H1 (cell line): ENCODE data around the gene MYLK. TPM values are rescaled to one million over a fixed set of nuclear protein-coding genes. Genes with fewer than 3 reads are reported as not detected.

Source experiments
- CTCF ChIA-PET: fragments of 300-600 bp; sonication (Branson Sonifier 250); formaldehyde crosslinking; loops from one replicate; lab custom pipeline; 2021; ENCODE audit not compliant: partially characterized antibody; lab: Charles Lee
- POLR2A ChIA-PET: fragments of 300-600 bp; sonication (Branson Sonifier 250); formaldehyde crosslinking; loops from one replicate; lab custom pipeline; 2021; ENCODE audit warnings: inconsistent platforms; ENCODE audit not compliant: partially characterized antibody; lab: Charles Lee
- DNase-seq, 2 experiments: peaks; one replicate each; pipeline versions ENCODE4 v3.0.0 to v3.0.0-alpha.2; 2010 to 2022; ENCODE audit warnings: low spot score in 2 of 2, low read depth in 1 of 2, mixed read lengths in 1 of 2
- FAIRE-seq: peaks from 2 replicates; lab custom pipeline; 2011; peaks lifted over from hg19 to GRCh38; lab: Jason Lieb, UNC
- H2AFZ ChIP-seq: 2 replicates; pipeline ENCODE4 v1.8.1; 2012; ENCODE audit warnings: low read length, inconsistent platforms
- H2AK5ac ChIP-seq: 2 replicates; pipeline ENCODE4 v1.6.1; 2013; ENCODE audit warnings: low read depth, low read length
- H2BK120ac ChIP-seq: replicated peaks from 2 replicates; pipeline ENCODE3; 2013; ENCODE audit warnings: low read depth, low read length, inconsistent platforms
- H2BK12ac ChIP-seq: 2 replicates; pipeline ENCODE4 v1.6.1; 2013; ENCODE audit warnings: low read depth, low read length
- H2BK15ac ChIP-seq: 2 replicates; pipeline ENCODE4 v1.6.1; 2013; ENCODE audit warnings: low read length
- H2BK20ac ChIP-seq: 2 replicates; pipeline ENCODE4 v1.6.1; 2013; ENCODE audit warnings: low read length
- H2BK5ac ChIP-seq: 2 replicates; pipeline ENCODE4 v1.6.1; 2013; ENCODE audit warnings: low read depth, low read length
- H3K14ac ChIP-seq: 2 replicates; pipeline ENCODE4 v1.6.1; 2013; ENCODE audit warnings: inconsistent platforms; ENCODE audit not compliant: insufficient read length
- H3K18ac ChIP-seq: 2 replicates; pipeline ENCODE4 v1.6.1; 2013; ENCODE audit warnings: low read length; ENCODE audit errors: extremely low read depth
- H3K23ac ChIP-seq: 2 replicates; pipeline ENCODE4 v1.6.1; 2013; ENCODE audit warnings: inconsistent platforms; ENCODE audit not compliant: insufficient read length
- H3K23me2 ChIP-seq: 2 replicates; pipeline ENCODE4 v1.6.1; 2013; ENCODE audit warnings: low read depth, low read length
- H3K27ac ChIP-seq: 2 replicates; pipeline ENCODE4 v1.6.1; 2011; ENCODE audit warnings: low read depth, low read length, inconsistent platforms
- H3K27me3 ChIP-seq, 4 experiments: replicated peaks in 1 of 4; 1 replicate in 1 of 4; 2 replicates in 3 of 4; pipeline versions ENCODE4 v1.6.1 to v1.8.1; 2011 to 2013; ENCODE audit warnings: low read length in 3 of 4, mild to moderate bottlenecking in 3 of 4, inconsistent platforms in 2 of 4, mixed read lengths in 2 of 4, moderate library complexity in 1 of 4; ENCODE audit not compliant: control insufficient read depth in 3 of 4, insufficient read depth in 3 of 4; ENCODE audit errors: extremely low read depth in 1 of 4
- H3K36me3 ChIP-seq, 4 experiments: 2 replicates each; pipeline versions ENCODE4 v1.6.1 to v1.8.1; 2011 to 2013; ENCODE audit warnings: mild to moderate bottlenecking in 4 of 4, low read length in 3 of 4, moderate library complexity in 2 of 4, control low read depth in 1 of 4, inconsistent platforms in 1 of 4; ENCODE audit not compliant: insufficient read depth in 4 of 4, control insufficient read depth in 2 of 4
- H3K4ac ChIP-seq: replicated peaks from 2 replicates; pipeline ENCODE3; 2013; ENCODE audit warnings: low read length, low read depth, mixed read lengths, inconsistent platforms; ENCODE audit not compliant: insufficient read length
- H3K4me1 ChIP-seq, 4 experiments: replicated peaks in 1 of 4; 1 replicate in 1 of 4; 2 replicates in 3 of 4; pipeline versions ENCODE4 v1.6.1 to v1.8.1; 2011 to 2013; ENCODE audit warnings: low read length in 3 of 4, inconsistent platforms in 2 of 4, mixed read lengths in 1 of 4; ENCODE audit not compliant: insufficient read depth in 4 of 4, control insufficient read depth in 3 of 4
- H3K4me2 ChIP-seq, 2 experiments: 2 replicates each; pipeline versions ENCODE4 v1.6.1 to v1.8.1; 2011 to 2013; ENCODE audit warnings: low read depth in 2 of 2, low read length in 2 of 2, control low read depth in 1 of 2, inconsistent platforms in 1 of 2, mild to moderate bottlenecking in 1 of 2; ENCODE audit not compliant: insufficient read depth in 1 of 2
- H3K4me3 ChIP-seq, 4 experiments: fragments of 200-600, 300-600 bp in 1 of 4; sonication (generic), shearing (Covaris generic), sonication (Bioruptor Twin) in 1 of 4; 2 replicates each; pipeline versions ENCODE4 v1.5.1 to v1.8.1; 2011 to 2016; ENCODE audit warnings: low read length in 4 of 4, low read depth in 3 of 4, control low read depth in 2 of 4, inconsistent platforms in 2 of 4, mild to moderate bottlenecking in 2 of 4, mixed read lengths in 1 of 4, moderate library complexity in 1 of 4; ENCODE audit not compliant: insufficient read depth in 2 of 4; ENCODE audit errors: extremely low read depth in 1 of 4
- H3K56ac ChIP-seq: replicated peaks from 2 replicates; pipeline ENCODE3; 2013; ENCODE audit warnings: low read depth, mild to moderate bottlenecking, mixed read lengths, low read length, inconsistent platforms; ENCODE audit not compliant: insufficient read length
- H3K79me1 ChIP-seq: 2 replicates; pipeline ENCODE4 v1.6.1; 2013; ENCODE audit warnings: low read depth, low read length, control low read depth
- H3K79me2 ChIP-seq, 2 experiments: 2 replicates each; pipeline versions ENCODE4 v1.6.1 to v1.8.1; 2012 to 2013; ENCODE audit warnings: low read length in 2 of 2, mild to moderate bottlenecking in 2 of 2, inconsistent platforms in 1 of 2; ENCODE audit not compliant: insufficient read depth in 2 of 2, control insufficient read depth in 1 of 2
- H3K9ac ChIP-seq, 4 experiments: replicated peaks in 1 of 4; 1 replicate in 1 of 4; 2 replicates in 3 of 4; pipeline versions ENCODE4 v1.6.1 to v1.8.1; 2011 to 2013; ENCODE audit warnings: low read depth in 3 of 4, low read length in 3 of 4, control low read depth in 2 of 4, mild to moderate bottlenecking in 2 of 4, moderate library complexity in 2 of 4, inconsistent platforms in 1 of 4; ENCODE audit errors: extremely low read depth in 1 of 4
- H3K9me3 ChIP-seq, 2 experiments: 2 replicates each; pipeline versions ENCODE4 v1.6.1 to v1.8.1; 2012 to 2013; ENCODE audit warnings: mild to moderate bottlenecking in 2 of 2, moderate library complexity in 2 of 2, control low read depth in 1 of 2, inconsistent platforms in 1 of 2, low read depth in 1 of 2, low read length in 1 of 2, mixed read lengths in 1 of 2; ENCODE audit not compliant: insufficient read depth in 2 of 2
- H4K20me1 ChIP-seq, 2 experiments: replicated peaks in 1 of 2; 2 replicates each; pipeline versions ENCODE3 to v1.8.1; 2011 to 2013; ENCODE audit warnings: inconsistent platforms in 2 of 2, low read length in 2 of 2, mild to moderate bottlenecking in 1 of 2; ENCODE audit not compliant: insufficient read depth in 2 of 2, control insufficient read depth in 1 of 2
- H4K5ac ChIP-seq: 2 replicates; pipeline ENCODE4 v1.6.1; 2013; ENCODE audit warnings: low read length, low read depth, mixed read lengths, inconsistent platforms; ENCODE audit not compliant: insufficient read length
- H4K8ac ChIP-seq: 2 replicates; pipeline ENCODE4 v1.8.0; 2013; ENCODE audit warnings: mild to moderate bottlenecking, moderate library complexity, low read length, inconsistent platforms; ENCODE audit not compliant: insufficient read depth; ENCODE audit errors: extremely low read depth
- H4K91ac ChIP-seq: replicated peaks from 2 replicates; pipeline ENCODE3; 2013; ENCODE audit warnings: low read length, mixed read lengths, inconsistent platforms; ENCODE audit not compliant: insufficient read length
- BRCA1 ChIP-seq: IDR thresholded peaks from 2 replicates; pipeline ENCODE4 v1.6.1; 2012; ENCODE audit warnings: low read depth, low read length, improper control_type of control experiment
- FOSL1 ChIP-seq: IDR thresholded peaks from 2 replicates; pipeline ENCODE4 v1.6.1; 2011; ENCODE audit warnings: mild to moderate bottlenecking, low read depth, low read length, moderate library complexity; ENCODE audit not compliant: insufficient read depth
- MAX ChIP-seq: IDR thresholded peaks from 2 replicates; pipeline ENCODE4 v1.6.1; 2012; ENCODE audit warnings: inconsistent platforms
- RFX5 ChIP-seq: IDR thresholded peaks from 2 replicates; pipeline ENCODE4 v1.6.1; 2011; ENCODE audit warnings: low read depth, low read length, improper control_type of control experiment, borderline replicate concordance
- RNF2 ChIP-seq: fragments of 200-900, 300-1000 bp; sonication (generic); IDR thresholded peaks from 2 replicates; pipeline ENCODE4 v1.7.1; 2016; ENCODE audit warnings: borderline replicate concordance, low read depth, mild to moderate bottlenecking, antibody characterized with exemption, low read length; ENCODE audit not compliant: poor library complexity, severe bottlenecking; ENCODE audit errors: missing control alignments
- WGBS, 2 experiments: shearing (Covaris generic) in 1 of 2; methylation state at CpG; one replicate each; pipeline versions ENCODE4 v1.1.6 to v1.1.7; 2013 to 2015; ENCODE audit warnings: low lambda C conversion rate in 2 of 2, mixed read lengths in 2 of 2, inconsistent platforms in 1 of 2, low coverage in 1 of 2, missing lambda C conversion rate in 1 of 2; ENCODE audit not compliant: insufficient replicate concordance in 2 of 2, insufficient coverage in 1 of 2, insufficient read length in 1 of 2; ENCODE audit errors: extremely low coverage in 1 of 2, missing lambda C conversion rate in 1 of 2; 5-methylcytosine and 5-hydroxymethylcytosine counted together
- polyA plus RNA-seq, 7 experiments: library from polyadenylated mRNA; depleted of rRNA in 3 of 7; stranded (reverse) in 5 of 7; unstranded in 2 of 7; fragments of >200 nt in 5 of 7; fragments of 200-250 nt in 2 of 7; gene quantifications; 1 replicate in 5 of 7; 2 replicates in 1 of 7; 4 replicates in 1 of 7; pipeline versions ENCODE4 v1.2.1 to v1.2.3, GENCODE V29; 2011 to 2013; ENCODE audit warnings: missing spikeins in 2 of 7, mixed read lengths in 2 of 7
- total RNA-seq: library from RNA; stranded (reverse); fragmentation: NEBNext Ultra II Directional; extraction: Animal tissue kit (Norgen Biotek cat#: 25700); gene quantifications from 2 replicates; pipeline ENCODE4 v1.2.1, GENCODE V29; 2021
- TF ChIP-seq, protein P1 (sequence below): IDR thresholded peaks from 2 replicates; pipeline ENCODE4 v1.6.1; 2011; ENCODE audit warnings: low read length, improper control_type of control experiment
- TF ChIP-seq, protein P2 (sequence below): IDR thresholded peaks from 2 replicates; pipeline ENCODE4 v1.6.1; 2012; ENCODE audit warnings: inconsistent platforms

Gene MYLK
- total and polyA plus RNA-seq, 2 of the 8 experiments (the other 6 are each of a cell fraction or from before 2014, with no cell fraction given), result 11.6 to 21.3 TPM

GRCh38 chr3:123793425-123793824 is 90.7 kb downstream of the MYLK start:
- FAIRE-seq, result no peak
- Histone ChIP-seq H2AK5ac (no peak overlapping the region), H2BK20ac (no peak overlapping the region), H3K27me3 (no peaks in the 10 kb centered on the region), H2AFZ (no peak overlapping the region), H3K4me1 (peaks cover 0 to 3% (median 0%) of the 10 kb centered on the region in 4 experiments; a peak in 1 of 7 replicates), H2BK5ac (no peak overlapping the region), H3K4me2 (no peak overlapping the region), H4K8ac (no peak overlapping the region), H3K18ac (no peak overlapping the region), H2BK120ac (no peak overlapping the region), H3K36me3 (peaks cover 0 to 2% (median 0%) of the 10 kb centered on the region in 4 experiments; a peak in 2 of 8 replicates), H3K4me3 (no peak overlapping the region), H3K79me2 (no peaks in the 10 kb centered on the region), H3K14ac (no peak overlapping the region), H3K23ac (no peak overlapping the region), H4K5ac (no peak overlapping the region), H4K20me1 (no peaks in the 10 kb centered on the region), H3K23me2 (no peaks in the 10 kb centered on the region), H2BK12ac (no peak overlapping the region), H3K9ac (no peak overlapping the region), H3K56ac (no peak overlapping the region), H3K79me1 (no peaks in the 10 kb centered on the region), H3K27ac (no peak overlapping the region), H4K91ac (no peak overlapping the region), H3K4ac (no peak overlapping the region), H3K9me3 (no peaks in the 10 kb centered on the region), H2BK15ac (no peak overlapping the region)
- POLR2A ChIA-PET, result interaction anchor here (0.8 kb wide), 1 partner anchor 119 kb away, joined by 3 read pairs; no protein-coding TSS in a partner anchor
- CTCF ChIA-PET, result interaction anchor here (1.4 to 1.8 kb wide), 3 partner anchors 10 to 71 kb away, joined by 3 read pairs; no protein-coding TSS in a partner anchor
- TF ChIP-seq MAX (no peak), RNF2 (no peak), FOSL1 (no peak), RFX5 (no peak), BRCA1 (no peak)
- TF ChIP-seq, protein P1, sequence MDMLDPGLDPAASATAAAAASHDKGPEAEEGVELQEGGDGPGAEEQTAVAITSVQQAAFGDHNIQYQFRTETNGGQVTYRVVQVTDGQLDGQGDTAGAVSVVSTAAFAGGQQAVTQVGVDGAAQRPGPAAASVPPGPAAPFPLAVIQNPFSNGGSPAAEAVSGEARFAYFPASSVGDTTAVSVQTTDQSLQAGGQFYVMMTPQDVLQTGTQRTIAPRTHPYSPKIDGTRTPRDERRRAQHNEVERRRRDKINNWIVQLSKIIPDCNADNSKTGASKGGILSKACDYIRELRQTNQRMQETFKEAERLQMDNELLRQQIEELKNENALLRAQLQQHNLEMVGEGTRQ, result no peak
- TF ChIP-seq, protein P2, sequence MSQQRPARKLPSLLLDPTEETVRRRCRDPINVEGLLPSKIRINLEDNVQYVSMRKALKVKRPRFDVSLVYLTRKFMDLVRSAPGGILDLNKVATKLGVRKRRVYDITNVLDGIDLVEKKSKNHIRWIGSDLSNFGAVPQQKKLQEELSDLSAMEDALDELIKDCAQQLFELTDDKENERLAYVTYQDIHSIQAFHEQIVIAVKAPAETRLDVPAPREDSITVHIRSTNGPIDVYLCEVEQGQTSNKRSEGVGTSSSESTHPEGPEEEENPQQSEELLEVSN, result no peak
- WGBS, 2 experiments, result 87% methylated on average over 9 of the region's 9 CpGs; no CpG with 5 or more reads in 1 of the 2 experiments
- no peak for DNase-seq
